HFFc6 (cell line): ENCODE measurements around the gene CENPA. TPM values are rescaled to one million over a fixed set of nuclear protein-coding genes. Genes with fewer than 3 reads are reported as not detected.
A peak's percentile ranks its signal among the peaks of the same experiment; 100 is the strongest.

Experiments
- DNase-seq: peaks from one replicate; pipeline ENCODE4 v3.0.0-alpha.2; 2018
- H3K27ac Mint-ChIP-seq: 2 replicates; pipeline ENCODE4 v1.8.0; 2020; ENCODE audit warnings: mild to moderate bottlenecking, mixed read lengths
- H3K27me3 Mint-ChIP-seq: 2 replicates; pipeline ENCODE4 v1.8.0; 2021; ENCODE audit warnings: mild to moderate bottlenecking, moderate library complexity, mixed read lengths; ENCODE audit not compliant: insufficient read depth
- H3K36me3 Mint-ChIP-seq: 2 replicates; pipeline ENCODE4 v1.8.0; 2021; ENCODE audit warnings: low read depth, mixed read lengths
- H3K4me1 Mint-ChIP-seq: 2 replicates; pipeline ENCODE4 v1.8.0; 2020; ENCODE audit warnings: low read depth, mixed read lengths
- H3K4me3 Mint-ChIP-seq: 2 replicates; pipeline ENCODE4 v1.8.0; 2020; ENCODE audit warnings: mild to moderate bottlenecking, moderate library complexity, mixed read lengths
- H3K9me3 Mint-ChIP-seq: 2 replicates; pipeline ENCODE4 v1.8.0; 2020; ENCODE audit warnings: mild to moderate bottlenecking, mixed read lengths
- CTCF ChIP-seq: fragments of 200-600 bp; sonication (generic); IDR thresholded peaks from 2 replicates; pipeline ENCODE4 v1.5.0; 2021; ENCODE audit warnings: antibody characterized with exemption, mild to moderate bottlenecking
- total RNA-seq, 6 experiments: library from RNA; stranded (reverse); fragmentation: NEBNext Ultra II Directional; extraction: Animal tissue kit (Norgen Biotek cat#: 25700); gene quantifications; 2 replicates in 1 of 6; 3 replicates in 5 of 6; pipeline ENCODE4 v1.2.3, GENCODE V29; 2021

CENPA gene
- total RNA-seq, 6 experiments from 2014 or later: 8.7 to 20.4 (median 17.5) TPM

GRCh38 chr2:26764078-26764887 lies 21.6 kb upstream of the CENPA start, which contains the start of gene SLC35F6:
Gene SLC35F6, plus strand, starts transcription at chr2:26764284. Its CDS starts 66 bp downstream, at chr2:26764350.
- Mint-ChIP-seq H3K4me3 (peak within 1 kb of the TSS; percentile 89), H3K4me1 (peaks cover 22% of the 10 kb centered on the region), H3K27me3 (peaks cover 1% of the 10 kb centered on the region; the same call in 1 of the 2 replicates), H3K36me3 (no peaks in the 10 kb centered on the region), H3K9me3 (no peaks in the 10 kb centered on the region), H3K27ac (peak within 1 kb of the TSS; percentile 79)
- DNase-seq: peak; percentile 48
- TF ChIP-seq CTCF: no peak

- no peak for DNase-seq
- TF ChIP-seq CTCF: no peak
- Mint-ChIP-seq H3K9me3 (no peaks in the 10 kb centered on the region), H3K27me3 (peaks cover 1% of the 10 kb centered on the region; the same call in 1 of the 2 replicates), H3K4me3 (peak overlapping the region; percentile 89), H3K4me1 (peaks cover 27% of the 10 kb centered on the region), H3K36me3 (no peaks in the 10 kb centered on the region), H3K27ac (peak overlapping the region; percentile 79)
Measured at GRCh38 chr2:26764906-26765305, 20.9 kb upstream of the CENPA start.

GRCh38 chr2:26765475-26766200 lies 20.2 kb upstream of the CENPA start:
- Mint-ChIP-seq H3K27ac (no peak overlapping the region), H3K4me3 (peak overlapping the region; percentile 89), H3K9me3 (no peaks in the 10 kb centered on the region), H3K4me1 (peaks cover 28% of the 10 kb centered on the region), H3K36me3 (no peaks in the 10 kb centered on the region), H3K27me3 (peaks cover 1% of the 10 kb centered on the region; the same call in 1 of the 2 replicates)
- TF ChIP-seq CTCF: no peak
- no peak for DNase-seq

- TF ChIP-seq CTCF: no peak
- H3K4me1 Mint-ChIP-seq: peaks cover 43% of the 10 kb centered on the region
- H3K27me3 Mint-ChIP-seq: peaks cover 1% of the 10 kb centered on the region; the same call in 1 of the 2 replicates
- no peaks in the 10 kb centered on the region for H3K36me3 Mint-ChIP-seq
- H3K9me3 Mint-ChIP-seq: no peaks in the 10 kb centered on the region
- no peak overlapping the region; the same call in 1 of the 2 replicates for H3K27ac Mint-ChIP-seq
- DNase-seq: no peak
- H3K4me3 Mint-ChIP-seq: no peak overlapping the region
Measured at GRCh38 chr2:26767129-26767528, 18.7 kb upstream of the CENPA start.

GRCh38 chr2:26767894-26768487 lies 17.9 kb upstream of the CENPA start:
- DNase-seq: no peak
- H3K9me3 Mint-ChIP-seq: no peaks in the 10 kb centered on the region
- TF ChIP-seq CTCF: no peak
- peaks cover 51% of the 10 kb centered on the region for H3K4me1 Mint-ChIP-seq
- H3K36me3 Mint-ChIP-seq: no peaks in the 10 kb centered on the region
- peaks cover 1% of the 10 kb centered on the region; the same call in 1 of the 2 replicates for H3K27me3 Mint-ChIP-seq
- H3K27ac Mint-ChIP-seq: no peak overlapping the region
- no peak overlapping the region for H3K4me3 Mint-ChIP-seq
